GM12864 (cell line): Measurements from ENCODE around the gene PRAME.
"Not testable (repeated sequence)": the region's sequence is repeated elsewhere in the genome, so short reads cannot be mapped to it uniquely, and the experiment has no call there.

ENCODE experiments used
- DNase-seq: peaks from one replicate; pipeline ENCODE4 v3.0.0-alpha.2; 2011; ENCODE audit warnings: low read depth
- H3K4me3 ChIP-seq: 2 replicates; pipeline ENCODE4 v1.5.1; 2011; ENCODE audit warnings: mild to moderate bottlenecking, low read depth, low read length, control low read depth
- TF ChIP-seq, protein P1 (sequence below): IDR thresholded peaks from 2 replicates; pipeline ENCODE4 v1.5.1; 2011; ENCODE audit warnings: low read depth, mild to moderate bottlenecking, moderate library complexity, low read length, control low read depth, inconsistent platforms; ENCODE audit errors: missing control alignments

Gene PRAME

DNA sequence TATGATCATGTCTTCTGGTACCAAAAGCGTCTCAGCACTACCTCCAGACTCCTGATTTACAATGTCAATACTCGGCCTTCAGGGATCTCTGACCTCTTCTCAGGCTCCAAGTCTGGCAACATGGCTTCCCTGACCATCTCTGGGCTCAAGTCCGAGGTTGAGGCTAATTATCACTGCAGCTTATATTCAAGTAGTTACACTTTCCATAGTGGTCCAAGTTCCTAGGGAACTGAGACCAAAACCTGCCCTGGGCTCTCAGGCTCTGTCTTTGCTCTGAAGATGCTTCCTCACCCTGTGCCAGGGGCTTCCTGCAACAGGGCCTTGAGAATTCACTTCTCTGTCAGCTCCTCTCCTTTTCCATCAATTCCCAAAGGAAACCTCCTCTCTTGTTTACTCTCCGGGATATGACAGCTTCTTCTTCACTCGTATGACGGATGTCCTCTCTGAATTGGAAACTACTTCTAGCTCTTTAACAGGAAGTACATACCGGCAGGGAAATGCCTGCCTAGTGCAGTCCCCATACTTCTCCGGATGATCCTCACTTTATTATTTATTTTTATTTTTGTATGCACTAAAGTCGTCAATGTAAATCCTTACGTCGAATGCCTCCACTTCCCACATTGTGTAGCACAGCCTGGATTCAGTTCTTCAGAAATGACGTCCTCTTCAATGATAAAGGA is 29.6 kb upstream of the PRAME start:
- no peak for DNase-seq
- no peak overlapping the region for H3K4me3 ChIP-seq
- TF ChIP-seq, protein P1, sequence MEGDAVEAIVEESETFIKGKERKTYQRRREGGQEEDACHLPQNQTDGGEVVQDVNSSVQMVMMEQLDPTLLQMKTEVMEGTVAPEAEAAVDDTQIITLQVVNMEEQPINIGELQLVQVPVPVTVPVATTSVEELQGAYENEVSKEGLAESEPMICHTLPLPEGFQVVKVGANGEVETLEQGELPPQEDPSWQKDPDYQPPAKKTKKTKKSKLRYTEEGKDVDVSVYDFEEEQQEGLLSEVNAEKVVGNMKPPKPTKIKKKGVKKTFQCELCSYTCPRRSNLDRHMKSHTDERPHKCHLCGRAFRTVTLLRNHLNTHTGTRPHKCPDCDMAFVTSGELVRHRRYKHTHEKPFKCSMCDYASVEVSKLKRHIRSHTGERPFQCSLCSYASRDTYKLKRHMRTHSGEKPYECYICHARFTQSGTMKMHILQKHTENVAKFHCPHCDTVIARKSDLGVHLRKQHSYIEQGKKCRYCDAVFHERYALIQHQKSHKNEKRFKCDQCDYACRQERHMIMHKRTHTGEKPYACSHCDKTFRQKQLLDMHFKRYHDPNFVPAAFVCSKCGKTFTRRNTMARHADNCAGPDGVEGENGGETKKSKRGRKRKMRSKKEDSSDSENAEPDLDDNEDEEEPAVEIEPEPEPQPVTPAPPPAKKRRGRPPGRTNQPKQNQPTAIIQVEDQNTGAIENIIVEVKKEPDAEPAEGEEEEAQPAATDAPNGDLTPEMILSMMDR, result no peak

DNA sequence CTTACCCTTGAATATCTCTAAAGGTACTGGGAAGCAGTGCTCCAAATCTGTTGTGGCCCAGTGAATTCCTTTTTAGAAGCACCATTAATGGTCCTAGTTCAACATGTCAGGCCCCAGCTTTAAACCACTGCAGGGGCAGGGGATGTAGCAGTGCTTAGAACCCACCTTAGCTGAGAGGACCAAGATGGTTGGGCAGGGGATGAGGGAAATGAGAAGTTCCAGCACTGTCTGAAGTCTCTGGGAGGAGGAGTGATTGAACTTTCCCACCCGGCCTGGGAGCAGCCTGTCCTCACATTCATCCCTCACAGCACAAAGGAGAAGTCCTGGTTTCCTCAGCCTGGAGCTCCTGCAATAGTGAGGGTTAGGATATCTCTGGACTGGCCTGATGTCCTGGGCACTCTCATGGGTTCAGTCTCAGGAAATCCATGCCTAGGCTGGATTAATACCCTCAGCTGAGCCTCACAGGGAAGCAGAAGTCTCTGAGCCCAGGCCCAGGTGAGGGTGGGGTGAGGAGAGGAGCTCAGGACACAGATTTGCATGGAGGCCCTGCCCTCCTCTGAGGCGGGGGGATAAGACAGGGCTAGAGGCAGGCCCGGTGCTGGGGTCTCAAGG is 28.6 kb upstream of the PRAME start:
- no peak for DNase-seq
- TF ChIP-seq, protein P1, result no peak
- no peak overlapping the region for H3K4me3 ChIP-seq

DNA sequence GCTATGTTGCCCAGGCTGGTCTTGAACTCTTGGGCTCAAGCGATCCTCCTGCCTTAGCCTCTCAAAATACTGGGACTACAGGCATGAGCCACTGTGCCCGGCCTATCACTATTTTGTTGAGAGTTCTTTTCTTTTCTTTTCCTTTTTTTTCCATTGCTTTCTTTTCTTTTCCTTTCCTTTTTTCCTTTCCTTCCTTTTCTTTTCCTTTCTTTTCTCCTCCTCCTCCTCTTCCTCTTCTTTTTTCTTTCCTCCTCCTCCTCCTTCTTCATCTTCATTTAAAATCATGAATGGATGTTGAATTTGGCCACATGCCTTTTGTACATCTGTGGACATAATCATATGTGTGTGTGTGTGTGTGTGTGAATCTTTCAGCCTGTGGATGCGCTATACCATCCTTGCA is 25.7 kb upstream of the PRAME start:
- H3K4me3 ChIP-seq, result no peak overlapping the region
- DNase-seq, result no peak
- TF ChIP-seq, protein P1, result no peak

DNA sequence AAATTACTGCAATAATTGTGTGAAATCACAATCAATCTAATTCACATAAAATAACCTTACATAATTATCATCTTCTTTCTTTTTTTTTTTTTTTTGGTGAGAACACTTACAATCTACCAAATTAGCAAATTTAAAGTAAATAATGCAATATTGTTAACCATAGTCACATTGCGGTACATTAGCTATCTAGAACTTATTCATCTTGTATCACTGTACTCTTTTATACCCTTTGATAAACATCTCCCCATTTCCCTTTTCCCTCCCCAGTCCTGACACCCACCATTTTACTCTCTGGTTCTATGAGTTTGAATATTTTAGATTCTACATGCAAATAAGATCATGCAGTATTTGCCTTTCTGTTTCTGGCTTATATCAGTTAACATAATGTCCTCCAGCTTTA is 24.0 kb upstream of the PRAME start:
- DNase-seq, result no peak
- H3K4me3 ChIP-seq, result no peak overlapping the region
- TF ChIP-seq, protein P1, result no peak

DNA sequence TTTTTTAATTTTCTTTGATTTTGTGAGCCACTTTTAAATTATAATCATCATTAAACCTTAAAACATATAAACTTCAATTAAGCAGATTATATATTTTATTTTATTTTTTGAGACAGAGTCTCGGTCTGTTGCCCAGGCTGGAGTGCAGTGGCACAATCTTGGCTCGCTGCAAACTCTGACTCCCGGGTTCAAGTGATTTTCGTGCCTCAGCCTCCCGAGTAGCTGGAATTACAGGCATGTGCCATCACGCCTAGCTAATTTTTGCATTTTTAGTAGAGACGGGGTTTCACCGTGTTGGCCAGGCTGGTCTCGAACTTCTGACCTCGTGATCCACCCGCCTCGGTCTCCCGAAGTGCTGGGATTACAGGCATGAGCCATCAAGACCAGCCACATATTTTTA is 22.5 kb upstream of the PRAME start:
- not testable (repeated sequence) for DNase-seq, H3K4me3 ChIP-seq

DNA sequence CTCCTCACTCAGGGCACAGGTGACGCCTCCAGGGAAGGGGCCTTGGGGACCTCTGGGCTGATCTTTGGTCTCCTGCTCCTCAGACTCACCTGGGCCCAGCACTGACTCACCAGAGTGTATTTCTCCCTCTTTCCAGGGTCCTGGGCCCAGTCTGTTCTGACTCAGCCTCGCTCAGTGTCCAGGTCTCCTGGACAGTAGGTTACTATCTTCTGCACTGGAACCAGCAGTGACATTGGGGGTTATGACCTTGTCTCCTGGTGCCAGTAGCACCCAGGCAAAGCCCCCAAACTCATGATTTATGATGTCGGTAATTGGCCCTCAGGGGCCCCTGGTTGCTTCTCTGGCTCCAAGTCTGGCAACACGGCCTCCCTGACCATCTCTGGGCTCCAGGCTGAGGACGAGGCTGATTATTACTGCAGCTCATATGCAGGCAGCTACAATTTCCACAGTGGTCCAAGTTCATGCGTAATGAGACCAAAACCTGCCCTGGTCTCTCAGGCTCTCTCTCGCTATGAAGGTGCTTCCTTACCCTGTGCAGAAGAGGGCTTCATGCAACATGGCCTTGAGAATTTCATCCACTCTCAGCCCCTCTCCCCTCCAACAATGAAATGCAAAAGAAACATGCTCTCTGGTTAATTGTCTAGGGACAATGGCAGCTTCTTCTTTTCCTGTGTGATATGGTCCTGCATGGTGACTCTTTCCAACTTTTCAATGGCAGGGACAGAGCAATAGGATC is 21.0 kb upstream of the PRAME start:
- H3K4me3 ChIP-seq, result no peak overlapping the region
- no peak for DNase-seq
- TF ChIP-seq, protein P1, result no peak

DNA sequence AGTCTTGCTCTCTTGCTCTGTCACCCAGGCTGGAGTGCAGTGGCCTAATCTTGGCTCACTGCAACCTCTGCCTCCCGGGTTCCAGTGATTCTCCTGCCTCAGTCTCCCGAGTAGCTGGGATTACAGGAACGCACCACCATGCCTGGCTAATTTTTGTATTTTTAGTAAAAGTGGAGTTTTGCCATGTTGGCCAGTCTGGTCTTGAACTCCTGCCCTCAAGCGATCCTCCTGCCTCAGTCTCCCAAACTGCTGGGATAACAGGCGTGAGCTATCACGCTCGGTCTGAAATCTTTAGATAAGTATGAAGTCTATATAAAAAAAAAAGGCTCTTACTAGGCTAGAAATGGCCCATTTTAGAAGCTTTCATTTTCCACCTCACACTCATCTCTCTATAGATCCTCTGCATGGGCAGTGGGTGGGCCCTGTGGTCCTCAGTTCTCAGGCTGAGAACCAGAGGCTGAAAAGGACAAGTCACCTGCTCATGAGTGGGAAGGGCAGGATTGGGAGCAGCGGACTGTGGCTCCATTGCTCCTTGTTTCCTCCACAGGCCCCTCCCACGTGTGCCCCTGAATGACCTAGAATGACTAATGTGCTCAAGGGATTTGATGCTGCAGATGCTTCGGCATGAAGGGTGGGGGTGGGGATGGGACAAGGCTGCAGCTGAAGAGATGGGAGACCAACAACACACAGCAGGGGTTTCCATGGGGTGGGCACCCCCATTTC is 19.8 kb upstream of the PRAME start:
- TF ChIP-seq, protein P1, result no peak
- H3K4me3 ChIP-seq, result no peak overlapping the region
- DNase-seq, result no peak
